Adipocyte (in vitro differentiated cells): ENCODE measurements around the gene SGMS1.
A peak's percentile ranks its signal among the peaks of the same experiment; 100 is the strongest.
"Not testable (repeated sequence)": the region's sequence is repeated elsewhere in the genome, so short reads cannot be mapped to it uniquely, and the experiment has no call there.

Experiments
- DNase-seq: peaks from one replicate; pipeline ENCODE4 v3.0.0-alpha.2; 2015; ENCODE audit warnings: low read depth
- H3K27me3 ChIP-seq: replicated peaks from 2 replicates; pipeline ENCODE4 v1.7.0; 2013; ENCODE audit warnings: mild to moderate bottlenecking, low read length, moderate library complexity; ENCODE audit not compliant: control insufficient read depth, insufficient read depth
- H3K36me3 ChIP-seq: 2 replicates; pipeline ENCODE4 v1.7.0; 2013; ENCODE audit warnings: low read length, mild to moderate bottlenecking, moderate library complexity; ENCODE audit not compliant: control insufficient read depth, insufficient read depth, severe bottlenecking
- H3K4me1 ChIP-seq: 2 replicates; pipeline ENCODE4 v1.7.0; 2013; ENCODE audit warnings: mild to moderate bottlenecking, low read length, moderate library complexity; ENCODE audit not compliant: control insufficient read depth, insufficient read depth
- H3K4me3 ChIP-seq: 2 replicates; pipeline ENCODE4 v1.7.0; 2013; ENCODE audit warnings: mild to moderate bottlenecking, low read length, moderate library complexity
- H3K9ac ChIP-seq: 2 replicates; pipeline ENCODE4 v1.7.0; 2013; ENCODE audit warnings: mild to moderate bottlenecking, low read length, moderate library complexity
- H3K9me3 ChIP-seq: 2 replicates; pipeline ENCODE4 v1.7.0; 2013; ENCODE audit warnings: mild to moderate bottlenecking, low read length, moderate library complexity; ENCODE audit not compliant: control insufficient read depth

The SGMS1 gene

DNA sequence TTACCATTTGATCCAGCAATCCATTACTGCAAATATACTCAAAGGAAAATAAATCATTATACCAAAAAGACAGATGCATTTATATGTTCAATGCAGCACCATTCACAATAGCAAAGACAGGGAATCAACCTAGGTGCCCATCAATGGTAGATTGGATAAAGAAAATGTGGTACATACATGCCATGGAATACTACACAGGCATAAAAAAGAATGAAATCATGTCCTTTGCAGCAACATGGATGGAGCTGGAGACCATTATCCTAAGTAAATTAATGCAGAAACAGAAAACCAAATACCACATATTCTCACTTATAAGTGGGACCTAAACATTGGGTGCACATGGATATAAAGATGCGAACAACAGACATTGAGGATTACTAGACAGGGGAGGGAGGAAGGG lies 198.5 kb downstream of the SGMS1 start:
- not testable (repeated sequence) for H3K9me3 ChIP-seq, H3K9ac ChIP-seq, H3K36me3 ChIP-seq, H3K4me3 ChIP-seq, H3K27me3 ChIP-seq, DNase-seq, H3K4me1 ChIP-seq

- no peaks in the 10 kb centered on the region for H3K27me3 ChIP-seq
- peaks cover 16% of the 10 kb centered on the region for H3K4me1 ChIP-seq
These were observed 200.3 kb downstream of the SGMS1 start for GRCh38 chr10:50423448-50423847.

DNA sequence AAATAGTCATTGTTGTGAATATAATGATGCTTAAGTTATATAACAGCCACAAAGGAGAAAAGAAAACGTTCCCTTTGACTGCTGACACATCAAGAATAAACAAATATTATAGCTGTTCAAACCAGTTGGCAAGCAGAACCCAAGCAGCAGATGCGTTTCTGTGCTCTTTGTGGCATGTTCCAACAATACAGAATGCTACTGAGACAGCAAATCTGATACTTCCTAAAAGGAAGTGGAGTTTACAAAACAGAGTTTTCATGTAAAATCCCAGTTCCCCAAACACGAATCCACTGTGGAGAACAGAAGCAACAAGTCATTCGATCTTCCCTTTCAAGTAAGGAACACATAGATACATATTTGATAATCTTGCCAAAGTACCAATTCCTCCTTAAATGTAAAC lies 201.5 kb downstream of the SGMS1 start:
- Histone ChIP-seq H3K36me3 (no peaks in the 10 kb centered on the region), H3K4me3 (no peak overlapping the region), H3K9me3 (no peaks in the 10 kb centered on the region), H3K9ac (no peak overlapping the region), H3K27me3 (no peaks in the 10 kb centered on the region), H3K4me1 (peaks cover 16% of the 10 kb centered on the region)
- no peak for DNase-seq

More at GRCh38 chr10:50423448-50423847, 200.3 kb downstream of the SGMS1 start:
- no peaks in the 10 kb centered on the region for H3K9me3 ChIP-seq
- no peaks in the 10 kb centered on the region for H3K36me3 ChIP-seq
- H3K9ac ChIP-seq: no peak overlapping the region
- DNase-seq: no peak
- H3K4me3 ChIP-seq: no peak overlapping the region

- H3K9me3 ChIP-seq: no peaks in the 10 kb centered on the region
- peaks cover 26% of the 10 kb centered on the region for H3K4me1 ChIP-seq
- DNase-seq: peak; percentile 21
- no peaks in the 10 kb centered on the region for H3K27me3 ChIP-seq
- H3K9ac ChIP-seq: no peak overlapping the region
- H3K4me3 ChIP-seq: no peak overlapping the region
- H3K36me3 ChIP-seq: no peaks in the 10 kb centered on the region
These were observed 202.6 kb downstream of the SGMS1 start for GRCh38 chr10:50421026-50421719.

GRCh38 chr10:50420196-50420595 lies 203.6 kb downstream of the SGMS1 start:
- H3K36me3 ChIP-seq: no peaks in the 10 kb centered on the region
- no peaks in the 10 kb centered on the region for H3K27me3 ChIP-seq
- H3K9me3 ChIP-seq: no peaks in the 10 kb centered on the region
- H3K4me3 ChIP-seq: no peak overlapping the region
- H3K9ac ChIP-seq: no peak overlapping the region
- DNase-seq: no peak
- peaks cover 34% of the 10 kb centered on the region for H3K4me1 ChIP-seq

DNA sequence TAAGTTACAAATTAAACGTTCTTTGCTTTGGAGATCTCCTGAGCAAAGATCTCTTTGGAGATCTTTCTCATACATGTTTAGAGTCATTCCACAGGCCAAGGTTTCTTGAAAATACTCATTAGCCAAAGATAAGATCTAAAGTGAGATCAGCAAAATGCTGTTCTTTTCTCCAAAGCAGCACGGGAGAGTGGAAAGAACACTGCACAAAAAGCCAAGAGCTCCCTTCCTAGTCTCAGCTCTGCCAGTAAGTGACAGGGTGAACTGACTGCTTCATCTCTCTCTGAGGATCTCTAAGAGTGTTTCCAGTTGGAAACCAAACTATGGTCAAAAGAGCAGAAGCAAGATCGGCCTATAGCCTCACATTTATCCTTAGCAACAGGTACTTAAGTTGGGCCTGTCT lies 204.0 kb downstream of the SGMS1 start:
- no peaks in the 10 kb centered on the region for H3K9me3 ChIP-seq
- H3K9ac ChIP-seq: peak overlapping the region; percentile 28
- H3K4me1 ChIP-seq: peaks cover 36% of the 10 kb centered on the region
- no peaks in the 10 kb centered on the region for H3K36me3 ChIP-seq
- H3K4me3 ChIP-seq: no peak overlapping the region
- no peak for DNase-seq
- no peaks in the 10 kb centered on the region for H3K27me3 ChIP-seq

DNA sequence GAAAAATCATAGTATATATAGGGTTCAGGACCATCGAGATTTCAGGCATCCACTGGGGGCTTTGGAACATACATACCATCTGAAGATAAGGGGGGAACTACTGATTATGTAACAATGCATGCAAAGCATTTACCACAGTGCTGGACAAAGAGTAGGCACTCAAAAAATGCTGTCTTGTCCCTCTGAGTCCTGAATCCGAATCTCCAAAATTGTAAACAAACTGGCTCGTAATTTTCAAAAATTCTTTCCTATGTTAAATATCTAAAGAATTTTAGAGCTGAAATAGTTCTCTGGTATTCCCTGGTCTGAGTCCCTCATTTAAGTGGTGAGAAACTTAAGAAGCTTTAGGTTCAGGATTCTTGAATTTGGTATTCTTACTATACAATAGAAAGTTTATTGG lies 204.7 kb downstream of the SGMS1 start:
- no peaks in the 10 kb centered on the region for H3K9me3 ChIP-seq
- no peaks in the 10 kb centered on the region for H3K27me3 ChIP-seq
- H3K9ac ChIP-seq: peak overlapping the region; percentile 94
- H3K4me3 ChIP-seq: peak overlapping the region; percentile 97
- peaks cover 36% of the 10 kb centered on the region for H3K4me1 ChIP-seq
- DNase-seq: peak; percentile 13
- no peaks in the 10 kb centered on the region for H3K36me3 ChIP-seq

DNA sequence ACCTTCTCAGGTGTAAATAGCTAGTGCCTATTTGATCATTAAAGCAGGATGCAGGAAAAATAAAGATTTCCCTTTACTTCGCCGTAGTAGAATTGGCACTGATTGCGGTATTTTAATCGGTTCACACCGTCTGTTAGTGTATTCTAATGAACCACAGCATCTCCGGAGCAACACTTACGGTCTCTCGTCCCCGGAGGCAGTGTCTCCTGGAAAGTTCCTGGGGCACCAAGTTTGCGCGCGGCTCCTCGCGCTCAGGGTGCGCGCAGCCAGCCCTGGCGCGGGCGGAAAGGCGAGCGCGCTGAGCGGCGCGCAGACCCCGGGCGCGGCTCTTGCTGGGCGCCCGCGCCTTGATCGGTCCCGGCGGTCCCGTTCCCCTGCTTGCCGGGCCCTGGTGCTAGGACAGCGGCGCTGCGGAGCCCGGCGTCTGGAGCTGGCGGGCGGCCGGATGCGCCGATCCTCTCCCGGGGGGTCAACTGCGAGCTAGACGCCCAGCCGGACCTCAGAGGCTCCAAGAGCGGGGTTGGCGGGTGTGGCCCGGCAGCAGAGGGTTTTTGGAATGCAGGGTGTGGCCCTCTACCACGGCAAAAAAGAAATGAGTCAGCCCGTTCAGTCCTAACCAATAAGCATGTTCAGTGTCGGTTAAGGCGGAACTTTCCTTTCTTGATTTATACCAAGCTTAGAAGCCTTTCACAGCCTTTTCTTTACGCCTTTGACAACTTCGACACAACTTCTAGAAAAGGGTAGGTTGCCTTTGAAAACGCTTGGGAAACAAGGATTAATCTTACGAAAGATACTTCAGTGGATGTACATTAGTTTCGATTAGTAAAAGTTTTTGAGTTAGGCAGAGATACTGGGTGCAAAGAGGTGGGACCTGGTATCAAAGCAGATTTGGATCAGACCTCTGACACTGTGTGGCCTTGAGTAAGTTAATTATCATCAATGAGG lies 205.6 kb downstream of the SGMS1 start:
- no peaks in the 10 kb centered on the region for H3K27me3 ChIP-seq
- H3K4me3 ChIP-seq: peak overlapping the region; percentile 97
- H3K4me1 ChIP-seq: peaks cover 36% of the 10 kb centered on the region
- peak overlapping the region; percentile 94 for H3K9ac ChIP-seq
- H3K36me3 ChIP-seq: no peaks in the 10 kb centered on the region
- DNase-seq: peak; percentile 89
- no peaks in the 10 kb centered on the region for H3K9me3 ChIP-seq

DNA sequence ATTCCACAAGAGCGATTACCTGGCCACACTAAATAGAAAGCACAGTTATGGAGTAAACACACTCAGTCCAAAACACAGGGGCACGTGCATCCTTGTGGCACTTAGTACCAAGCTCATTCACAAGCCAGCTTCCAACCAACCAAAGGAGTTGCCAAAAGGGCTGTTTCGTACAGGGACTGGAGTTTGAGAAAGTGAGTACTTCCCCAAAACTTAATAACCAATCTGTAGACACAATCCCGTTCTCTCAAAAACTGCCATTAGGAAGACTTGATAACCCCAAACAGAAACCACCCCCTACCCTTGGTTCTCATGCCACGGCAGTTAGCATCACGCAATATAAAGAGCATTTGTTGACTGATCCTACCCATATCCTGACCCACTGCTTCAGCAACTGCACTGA lies 206.3 kb downstream of the SGMS1 start:
- H3K27me3 ChIP-seq: no peaks in the 10 kb centered on the region
- no peak for DNase-seq
- no peaks in the 10 kb centered on the region for H3K36me3 ChIP-seq
- H3K4me1 ChIP-seq: peaks cover 36% of the 10 kb centered on the region
- H3K9me3 ChIP-seq: no peaks in the 10 kb centered on the region
- H3K9ac ChIP-seq: peak overlapping the region; percentile 94
- peak overlapping the region; percentile 97 for H3K4me3 ChIP-seq

GRCh38 chr10:50416881-50417280 lies 206.9 kb downstream of the SGMS1 start:
- peak overlapping the region; percentile 97 for H3K4me3 ChIP-seq
- DNase-seq: no peak
- H3K36me3 ChIP-seq: no peaks in the 10 kb centered on the region

DNA sequence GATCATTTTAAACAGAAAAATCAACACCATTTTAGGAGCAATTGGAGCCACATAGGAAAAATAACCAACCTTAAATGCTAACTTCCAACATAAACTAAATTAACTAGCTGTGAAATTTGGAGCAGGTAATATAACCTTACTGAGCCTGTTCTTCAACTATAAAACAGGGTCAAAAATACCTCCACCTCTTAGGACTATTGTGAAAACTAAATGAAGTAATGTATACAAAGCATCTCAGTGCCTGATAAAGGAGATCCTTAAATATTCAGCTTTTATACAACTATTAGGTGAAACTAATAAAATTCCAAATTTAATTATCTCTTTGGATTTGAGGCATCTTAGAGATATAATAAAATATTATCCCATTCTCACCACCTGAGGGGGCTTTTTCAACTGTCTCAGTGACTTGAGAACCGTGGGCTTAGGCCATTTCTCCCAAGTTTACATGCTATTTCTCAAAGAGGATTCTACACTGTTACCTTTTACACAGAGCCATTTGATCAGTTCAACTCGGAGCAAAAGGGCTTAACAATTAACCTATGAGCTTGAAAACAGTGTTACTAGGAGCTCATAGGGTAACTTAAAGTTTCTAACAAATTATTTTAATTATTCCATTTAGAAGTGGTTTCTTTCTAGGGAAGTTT lies 207.5 kb downstream of the SGMS1 start:
- Histone ChIP-seq H3K4me1 (peaks cover 36% of the 10 kb centered on the region), H3K9me3 (no peaks in the 10 kb centered on the region), H3K36me3 (no peaks in the 10 kb centered on the region), H3K4me3 (peak overlapping the region; percentile 97), H3K9ac (peak overlapping the region; percentile 94), H3K27me3 (no peaks in the 10 kb centered on the region)
- DNase-seq: peak; percentile 30

More at GRCh38 chr10:50416881-50417280, 206.9 kb downstream of the SGMS1 start:
- Histone ChIP-seq H3K9me3 (no peaks in the 10 kb centered on the region), H3K9ac (peak overlapping the region; percentile 94), H3K27me3 (no peaks in the 10 kb centered on the region), H3K4me1 (peaks cover 36% of the 10 kb centered on the region)
